Measurements from ENCODE around the gene MAPRE2.
A peak's percentile ranks its signal among the peaks of the same experiment; 100 is the strongest.
"Not testable (repeated sequence)": the region's sequence is repeated elsewhere in the genome, so short reads cannot be mapped to it uniquely, and the experiment has no call there.

MAPRE2 gene

DNA sequence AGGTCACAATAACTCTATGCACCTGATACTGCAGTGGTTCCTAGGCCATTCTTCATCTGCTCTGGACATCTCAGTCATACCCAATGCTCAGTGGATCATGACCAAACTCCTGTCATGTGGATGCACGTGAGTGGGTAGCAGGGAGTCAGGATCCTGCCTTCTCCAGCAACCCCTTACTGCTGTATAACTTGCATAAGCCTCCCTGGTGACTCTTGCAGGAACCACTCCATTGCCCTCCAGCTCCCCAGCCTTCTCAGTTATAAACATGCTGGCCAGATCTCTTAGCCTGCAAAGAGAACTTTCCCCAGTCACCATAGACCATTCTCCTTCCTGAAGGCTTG, 101.0 kb downstream of the MAPRE2 start:
- peaks cover 10% of the 10 kb centered on the region for H3K4me1 Mint-ChIP-seq (ENCODE audit: low read depth)
- H3K4me3 Mint-ChIP-seq: no peak overlapping the region
- H3K9me3 Mint-ChIP-seq: peaks cover 2% of the 10 kb centered on the region
- peak overlapping the region; percentile 35 for H3K27ac Mint-ChIP-seq
- H3K36me3 Mint-ChIP-seq (ENCODE audit: low read depth): peaks cover 60% of the 10 kb centered on the region
- no peaks in the 10 kb centered on the region for H3K27me3 Mint-ChIP-seq
- DNase-seq: no peak

DNA sequence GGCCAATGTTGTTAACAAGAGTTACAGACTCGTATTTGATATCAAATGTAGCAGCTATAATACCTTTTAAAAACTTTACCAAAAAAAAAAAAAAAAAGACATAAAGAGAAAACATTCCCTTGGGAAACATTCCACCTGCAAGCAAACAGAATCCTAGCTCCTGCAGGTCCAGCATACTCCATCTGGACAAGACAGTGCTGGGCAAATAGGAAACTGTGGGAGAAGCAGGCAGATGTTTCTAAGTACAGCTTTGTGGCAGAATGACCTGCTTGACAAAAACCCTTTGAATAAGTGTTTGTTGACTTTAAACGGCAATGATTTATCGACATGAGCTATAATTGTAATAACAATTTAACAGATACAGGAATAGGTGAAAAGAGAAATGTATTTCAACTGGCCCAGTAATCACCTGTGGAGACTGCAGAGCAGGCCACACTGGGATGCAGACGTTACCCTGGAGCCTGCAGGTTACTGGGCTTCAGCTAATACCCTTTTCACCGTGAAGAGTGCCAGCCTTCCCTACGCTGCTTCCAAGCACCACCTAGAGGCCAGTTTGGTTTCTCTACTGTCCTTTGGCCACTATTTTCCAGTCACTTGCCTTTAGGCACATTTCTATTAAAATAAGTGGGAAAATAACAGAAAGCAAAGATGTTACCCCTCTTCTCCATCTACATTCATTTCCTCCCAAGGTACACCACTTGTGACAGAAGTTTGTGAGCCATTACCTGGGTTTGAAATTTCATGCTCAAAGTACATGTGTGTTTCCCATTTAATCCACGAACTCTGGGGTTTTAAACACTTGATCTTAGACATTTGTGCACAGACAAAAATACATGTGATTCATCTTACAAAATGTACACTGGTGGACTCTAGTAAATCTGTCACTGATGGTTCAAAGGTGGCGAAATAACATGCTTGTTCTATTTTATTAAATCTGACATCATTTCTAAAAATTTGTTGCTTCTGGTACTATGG, 102.7 kb downstream of the MAPRE2 start:
- Mint-ChIP-seq H3K27ac (no peak overlapping the region), H3K27me3 (no peaks in the 10 kb centered on the region), H3K4me3 (no peak overlapping the region), H3K9me3 (peaks cover 7% of the 10 kb centered on the region), H3K36me3 (ENCODE audit: low read depth) (peaks cover 56% of the 10 kb centered on the region), H3K4me1 (ENCODE audit: low read depth) (peaks cover 10% of the 10 kb centered on the region)
- no peak for DNase-seq

DNA sequence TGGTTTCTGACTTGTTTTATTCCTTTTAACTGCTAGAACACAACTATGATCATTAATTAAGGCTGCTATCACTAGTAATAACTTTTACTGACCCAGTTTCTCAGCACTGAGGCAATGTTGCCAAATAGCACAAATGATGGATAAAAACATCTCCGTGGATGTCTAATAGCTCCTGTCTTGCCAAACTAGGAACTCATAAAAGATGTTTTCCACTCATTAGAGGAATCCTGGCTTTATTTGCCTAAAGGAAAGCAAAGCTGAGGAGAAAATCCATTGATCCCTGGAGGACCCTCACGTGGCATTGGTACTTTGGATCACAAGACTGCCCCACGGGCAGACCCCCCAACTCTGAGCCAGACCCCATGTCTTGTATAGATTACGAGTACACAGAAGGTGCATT, 103.5 kb downstream of the MAPRE2 start:
- no peak for DNase-seq
- Mint-ChIP-seq H3K27me3 (no peaks in the 10 kb centered on the region), H3K36me3 (ENCODE audit: low read depth) (peaks cover 56% of the 10 kb centered on the region), H3K4me3 (no peak overlapping the region), H3K27ac (no peak overlapping the region), H3K9me3 (peaks cover 14% of the 10 kb centered on the region), H3K4me1 (ENCODE audit: low read depth) (peaks cover 10% of the 10 kb centered on the region)

DNA sequence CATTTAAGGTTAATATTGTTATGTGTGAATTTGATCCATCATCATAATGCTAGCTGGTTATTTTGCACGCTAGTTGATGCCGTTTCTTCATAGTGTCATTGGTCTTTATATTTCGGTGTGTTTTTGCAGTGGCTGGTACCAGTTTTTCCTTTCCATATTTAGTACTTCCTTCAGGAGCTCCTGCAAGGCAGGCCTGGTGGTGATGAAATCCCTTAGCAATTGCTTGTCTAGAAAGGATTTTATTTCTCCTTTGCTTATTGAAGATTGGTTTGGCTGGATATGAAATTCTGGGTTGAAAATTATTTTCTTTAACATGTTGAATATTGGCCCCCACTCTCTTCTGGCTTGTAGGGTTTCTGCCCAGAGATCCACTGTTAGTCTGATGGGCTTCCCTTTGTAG, 109.0 kb downstream of the MAPRE2 start:
- H3K4me3 Mint-ChIP-seq, DNase-seq, H3K27me3 Mint-ChIP-seq, H3K27ac Mint-ChIP-seq: not testable (repeated sequence)
- Mint-ChIP-seq H3K9me3 (peaks cover 14% of the 10 kb centered on the region), H3K4me1 (ENCODE audit: low read depth) (peaks cover 10% of the 10 kb centered on the region), H3K36me3 (ENCODE audit: low read depth) (peaks cover 27% of the 10 kb centered on the region)

DNA sequence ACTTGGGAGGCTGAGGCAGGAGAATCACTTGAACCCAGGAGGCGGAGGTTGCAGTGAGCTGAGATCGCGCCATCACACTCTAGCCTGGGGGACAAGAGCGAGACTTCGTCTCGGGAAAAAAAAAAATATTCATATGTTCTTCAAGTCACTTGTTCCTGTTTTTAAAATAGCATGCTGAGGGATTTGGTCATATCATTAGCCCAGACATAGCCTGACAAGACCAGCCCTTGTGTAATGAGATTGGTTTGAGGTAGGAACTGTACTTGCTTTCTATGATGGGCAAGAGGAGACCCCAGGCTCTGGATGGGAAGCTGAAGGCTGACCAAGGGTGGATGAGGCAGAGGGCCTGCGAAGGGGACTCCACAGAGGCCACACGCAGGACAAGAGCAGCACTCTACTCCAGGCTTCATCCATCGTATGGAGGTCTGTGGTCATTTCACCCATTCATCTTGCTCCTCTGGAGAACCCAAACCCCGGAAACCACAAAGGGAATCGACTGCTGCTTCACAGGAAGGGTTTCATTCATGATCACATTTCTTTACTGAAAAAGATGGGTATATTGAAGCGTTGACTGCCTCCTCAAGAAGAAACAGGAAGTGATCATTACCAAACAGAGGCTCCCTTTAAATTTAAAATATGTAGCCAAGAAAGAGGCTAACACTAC, 112.5 kb downstream of the MAPRE2 start:
- no peak for DNase-seq
- Mint-ChIP-seq H3K27me3 (no peaks in the 10 kb centered on the region), H3K36me3 (ENCODE audit: low read depth) (peaks cover 9% of the 10 kb centered on the region), H3K9me3 (peaks cover 9% of the 10 kb centered on the region), H3K4me1 (ENCODE audit: low read depth) (peaks cover 20% of the 10 kb centered on the region), H3K4me3 (no peak overlapping the region), H3K27ac (no peak overlapping the region)

DNA sequence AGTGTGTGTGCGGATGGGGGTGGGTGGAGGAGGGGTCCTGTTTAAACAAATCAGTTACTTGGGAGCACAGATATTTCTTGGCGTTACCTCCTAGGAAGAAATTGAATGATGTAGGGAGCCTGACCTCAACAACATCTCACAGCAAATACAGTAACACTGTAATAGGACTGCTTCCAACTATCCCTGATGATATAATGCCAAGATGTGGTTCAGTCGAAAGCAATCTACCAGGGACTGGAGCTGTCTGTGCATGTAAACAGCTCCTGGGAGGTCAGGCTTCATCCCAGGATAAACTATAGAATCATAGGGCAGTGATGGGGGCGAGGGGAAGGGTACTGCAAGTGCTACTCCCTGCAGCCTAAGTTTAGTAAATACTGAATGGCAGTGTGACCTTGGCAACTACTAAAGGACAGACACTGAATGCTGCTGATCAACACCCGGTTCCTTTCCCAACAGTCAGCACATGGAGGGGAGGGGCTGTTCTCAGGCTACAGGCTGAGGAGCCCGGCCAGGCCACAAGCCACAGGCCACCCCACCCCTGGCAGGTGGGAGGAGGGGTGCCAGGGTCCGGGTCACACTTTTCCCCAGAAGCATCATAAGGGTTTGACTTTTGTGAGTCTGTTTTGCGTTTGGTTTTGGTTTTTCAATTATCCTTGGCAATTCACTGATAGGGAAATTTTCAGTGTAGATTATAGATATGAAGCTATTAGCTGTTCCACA, 114.3 kb downstream of the MAPRE2 start:
- Mint-ChIP-seq H3K27ac (no peak overlapping the region), H3K27me3 (no peaks in the 10 kb centered on the region), H3K4me1 (ENCODE audit: low read depth) (peaks cover 32% of the 10 kb centered on the region), H3K9me3 (no peaks in the 10 kb centered on the region), H3K36me3 (ENCODE audit: low read depth) (no peaks in the 10 kb centered on the region), H3K4me3 (no peak overlapping the region)
- no peak for DNase-seq

DNA sequence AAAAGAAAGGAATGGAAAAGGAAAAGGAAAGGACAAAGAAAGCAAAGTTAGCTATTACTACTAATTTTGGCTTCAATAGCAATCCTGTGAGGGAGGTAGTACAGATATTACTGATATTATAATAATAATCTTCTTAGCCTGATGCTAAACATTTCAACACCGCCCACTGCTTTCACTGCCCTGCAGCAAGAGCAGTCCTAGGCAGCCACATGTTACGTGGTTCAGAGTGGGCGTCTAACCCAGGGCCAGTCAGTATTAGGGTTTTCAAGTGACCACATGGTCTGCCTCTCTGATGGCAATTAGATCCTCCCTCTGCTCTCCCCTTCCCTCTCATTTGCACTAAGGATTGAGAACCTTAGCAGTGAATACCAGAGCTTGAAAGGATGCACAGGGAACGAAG, 116.0 kb downstream of the MAPRE2 start:
- H3K27ac Mint-ChIP-seq: no peak overlapping the region
- no peak overlapping the region for H3K4me3 Mint-ChIP-seq
- no peaks in the 10 kb centered on the region for H3K27me3 Mint-ChIP-seq
- H3K9me3 Mint-ChIP-seq: no peaks in the 10 kb centered on the region
- DNase-seq: no peak
- peaks cover 32% of the 10 kb centered on the region for H3K4me1 Mint-ChIP-seq (ENCODE audit: low read depth)
- H3K36me3 Mint-ChIP-seq (ENCODE audit: low read depth): no peaks in the 10 kb centered on the region

DNA sequence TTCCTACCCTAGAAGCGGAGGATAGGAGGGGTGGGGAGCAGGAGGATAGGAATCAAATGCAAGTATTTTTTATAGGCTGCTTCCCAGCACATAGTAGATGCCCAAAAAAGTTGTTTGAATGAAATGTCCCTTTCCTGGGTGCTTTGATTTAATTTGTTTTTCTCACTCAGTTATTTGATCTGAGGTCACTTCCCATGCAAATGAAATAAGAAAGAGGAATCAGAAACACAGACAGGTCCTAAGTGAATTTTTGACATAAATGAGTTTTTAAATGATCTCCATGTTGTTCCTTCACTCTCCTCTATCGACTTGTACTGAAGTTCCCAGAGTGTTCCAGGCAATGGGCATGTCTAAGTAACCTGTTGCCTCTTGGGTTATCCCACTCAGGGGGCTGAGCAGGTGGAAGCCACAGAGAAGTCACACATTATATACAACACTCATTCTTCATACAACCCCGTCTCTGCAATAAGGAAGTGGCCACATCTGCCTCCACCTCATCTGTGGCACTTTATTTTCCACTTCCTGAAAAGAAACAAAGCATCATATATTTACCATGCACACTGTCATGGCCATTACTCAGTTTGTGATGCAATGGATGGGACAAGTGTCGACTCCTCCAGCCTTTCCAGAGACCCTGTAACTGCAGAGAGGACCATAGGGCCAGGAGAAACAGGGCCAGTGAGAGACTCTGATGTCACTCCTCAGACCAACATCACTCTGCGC, 117.7 kb downstream of the MAPRE2 start:
- H3K4me3 Mint-ChIP-seq: peak overlapping the region; percentile 4
- H3K27me3 Mint-ChIP-seq: no peaks in the 10 kb centered on the region
- peak overlapping the region; percentile 90 for H3K27ac Mint-ChIP-seq

DNA sequence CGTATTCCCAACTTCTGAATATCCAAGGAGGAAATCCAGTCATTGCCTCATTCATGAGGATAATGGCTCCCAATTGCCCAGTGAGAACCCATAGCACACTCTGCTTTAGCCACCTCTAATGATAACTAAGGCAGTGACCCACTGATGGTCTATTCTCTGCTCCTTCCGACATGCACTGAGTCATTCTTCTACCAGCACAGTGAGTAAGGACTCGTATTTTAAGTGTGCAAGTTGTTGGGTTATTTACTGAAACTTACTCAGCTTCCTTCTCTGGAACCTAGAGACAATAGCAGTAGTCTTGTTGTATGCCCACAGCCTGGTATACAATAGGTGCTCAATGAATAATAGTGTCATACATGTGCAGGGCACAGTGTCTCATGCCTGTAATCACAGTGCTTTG, 118.6 kb downstream of the MAPRE2 start:
- H3K36me3 Mint-ChIP-seq (ENCODE audit: low read depth): no peaks in the 10 kb centered on the region
- peaks cover 22% of the 10 kb centered on the region for H3K4me1 Mint-ChIP-seq (ENCODE audit: low read depth)
- H3K27me3 Mint-ChIP-seq: peaks cover 3% of the 10 kb centered on the region
- peak overlapping the region; percentile 54 for H3K4me3 Mint-ChIP-seq
- H3K27ac Mint-ChIP-seq: peak overlapping the region; percentile 90
- no peaks in the 10 kb centered on the region for H3K9me3 Mint-ChIP-seq
- DNase-seq: no peak

More for the DNA sequence above, 117.7 kb downstream of the MAPRE2 start:
- no peak for DNase-seq
- no peaks in the 10 kb centered on the region for H3K9me3 Mint-ChIP-seq
- H3K4me1 Mint-ChIP-seq (ENCODE audit: low read depth): peaks cover 28% of the 10 kb centered on the region
- H3K36me3 Mint-ChIP-seq (ENCODE audit: low read depth): no peaks in the 10 kb centered on the region

DNA sequence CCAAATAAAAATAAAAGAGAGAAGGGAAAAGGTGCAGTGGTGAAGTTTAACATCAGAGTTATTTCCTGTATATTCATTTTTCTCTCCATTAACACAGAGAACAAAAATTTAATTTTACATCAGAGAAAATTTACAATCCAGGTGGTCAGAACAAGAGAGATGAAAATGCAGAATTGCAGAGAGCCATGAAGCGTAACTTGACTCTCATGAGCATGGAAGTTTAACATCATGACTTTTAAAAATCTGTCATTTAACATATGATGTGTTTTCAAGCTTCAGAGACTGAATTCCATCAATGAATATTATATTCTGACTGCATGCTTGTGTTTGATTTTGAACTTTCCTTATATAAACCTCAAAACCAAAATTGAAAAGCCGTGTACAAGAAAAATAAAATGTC, 120.3 kb downstream of the MAPRE2 start:
- Mint-ChIP-seq H3K4me3 (no peak overlapping the region), H3K4me1 (ENCODE audit: low read depth) (peaks cover 20% of the 10 kb centered on the region), H3K27me3 (peaks cover 3% of the 10 kb centered on the region), H3K36me3 (ENCODE audit: low read depth) (no peaks in the 10 kb centered on the region), H3K9me3 (no peaks in the 10 kb centered on the region), H3K27ac (no peak overlapping the region)
- no peak for DNase-seq

DNA sequence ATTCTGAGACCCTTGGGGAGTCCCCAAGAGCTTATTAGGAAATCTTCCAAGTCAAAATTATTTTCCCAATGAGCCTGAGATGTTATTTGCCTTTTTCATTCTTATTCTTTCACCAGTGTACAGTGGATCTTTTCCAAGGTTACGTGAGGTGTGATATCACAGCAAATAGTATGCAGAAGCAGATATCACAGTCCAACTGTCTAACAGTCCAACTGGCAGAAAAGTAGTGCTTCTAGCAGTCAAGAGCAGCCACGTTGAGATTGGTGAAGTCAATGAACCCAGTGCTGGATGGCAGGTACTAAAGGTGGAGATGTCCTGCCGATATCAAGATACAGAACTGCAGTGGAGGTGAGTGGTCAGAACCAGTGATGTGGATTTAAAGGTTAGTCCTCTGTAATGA, 120.7 kb downstream of the MAPRE2 start:
- H3K27ac Mint-ChIP-seq: no peak overlapping the region
- no peak for DNase-seq
- no peak overlapping the region for H3K4me3 Mint-ChIP-seq
- peaks cover 3% of the 10 kb centered on the region for H3K27me3 Mint-ChIP-seq
- H3K36me3 Mint-ChIP-seq (ENCODE audit: low read depth): no peaks in the 10 kb centered on the region
- no peaks in the 10 kb centered on the region for H3K9me3 Mint-ChIP-seq
- H3K4me1 Mint-ChIP-seq (ENCODE audit: low read depth): peaks cover 20% of the 10 kb centered on the region

DNA sequence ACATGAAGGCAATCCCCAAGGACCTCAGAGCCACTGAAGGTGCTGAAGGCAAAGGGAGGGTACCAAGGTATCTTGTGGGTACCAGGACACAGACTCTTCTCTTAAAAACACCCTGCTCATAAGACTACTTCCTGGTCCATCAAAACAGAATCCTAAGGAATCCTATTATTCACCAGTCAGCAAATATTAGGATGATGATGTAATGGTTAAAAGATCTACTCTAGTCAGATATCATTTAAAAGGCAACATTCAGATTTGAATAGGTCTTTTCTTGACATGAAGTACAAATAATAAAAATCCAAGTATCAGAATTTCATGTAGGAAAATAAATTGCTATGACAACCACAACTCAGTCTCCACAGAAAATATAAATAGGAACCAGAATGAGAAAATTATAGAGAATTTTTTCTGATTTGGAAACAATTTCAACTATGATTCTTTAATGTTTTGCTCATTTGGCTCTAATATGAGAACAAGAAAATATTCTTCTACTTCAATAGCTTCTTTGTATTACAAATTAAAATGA, 121.9 kb downstream of the MAPRE2 start:
- Mint-ChIP-seq H3K36me3 (ENCODE audit: low read depth) (no peaks in the 10 kb centered on the region), H3K4me1 (ENCODE audit: low read depth) (peaks cover 18% of the 10 kb centered on the region), H3K27ac (no peak overlapping the region), H3K9me3 (no peaks in the 10 kb centered on the region), H3K4me3 (no peak overlapping the region), H3K27me3 (peaks cover 3% of the 10 kb centered on the region)
- DNase-seq: no peak

DNA sequence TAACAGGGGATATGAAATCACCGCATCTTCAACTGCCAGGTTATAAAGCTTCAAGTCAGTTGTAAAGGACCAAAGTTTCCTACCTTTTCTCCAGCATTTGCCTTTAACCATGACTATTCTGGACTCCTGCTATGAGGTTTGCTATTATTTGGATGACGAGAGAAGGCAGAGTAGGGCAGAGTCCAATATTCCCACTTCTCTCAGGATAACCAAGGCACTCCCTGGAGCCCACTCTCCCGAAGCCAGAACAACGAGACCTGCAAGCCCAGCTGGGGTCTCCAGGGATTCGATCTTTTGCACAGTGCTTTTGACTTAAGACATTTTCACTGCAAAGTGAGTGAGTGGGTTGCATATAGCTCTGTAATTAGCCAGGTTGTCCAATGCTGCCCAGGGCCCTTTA, 122.5 kb downstream of the MAPRE2 start:
- Mint-ChIP-seq H3K9me3 (no peaks in the 10 kb centered on the region), H3K4me3 (no peak overlapping the region), H3K27me3 (peaks cover 3% of the 10 kb centered on the region), H3K4me1 (ENCODE audit: low read depth) (peaks cover 13% of the 10 kb centered on the region), H3K36me3 (ENCODE audit: low read depth) (no peaks in the 10 kb centered on the region), H3K27ac (no peak overlapping the region)
- no peak for DNase-seq

DNA sequence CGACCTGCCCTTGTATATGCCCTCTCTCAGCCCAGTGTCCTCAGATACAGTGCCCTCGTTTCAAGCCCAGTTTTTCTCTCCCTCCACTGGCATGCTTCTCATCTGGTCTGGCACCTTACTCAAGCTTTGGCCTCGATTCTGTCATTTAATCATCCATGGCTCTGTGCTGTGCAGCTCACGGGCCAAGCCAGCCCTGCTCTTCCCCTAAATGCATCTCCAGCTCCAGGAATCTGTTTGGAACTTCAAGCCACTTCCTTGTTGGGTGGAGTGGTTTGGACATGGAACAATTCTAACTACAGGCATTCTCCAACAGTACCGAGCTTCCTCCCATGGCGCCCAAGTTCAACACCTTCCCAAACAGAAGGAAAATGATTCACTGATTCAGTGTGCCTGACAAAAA, 122.9 kb downstream of the MAPRE2 start:
- H3K9me3 Mint-ChIP-seq: no peaks in the 10 kb centered on the region

More for the DNA sequence above, 122.9 kb downstream of the MAPRE2 start:
- Mint-ChIP-seq H3K27ac (no peak overlapping the region), H3K36me3 (ENCODE audit: low read depth) (no peaks in the 10 kb centered on the region), H3K4me3 (no peak overlapping the region), H3K4me1 (ENCODE audit: low read depth) (peaks cover 9% of the 10 kb centered on the region), H3K27me3 (peaks cover 3% of the 10 kb centered on the region)
- no peak for DNase-seq
